ENCODE data around the gene MTCH2. TPM values are rescaled to one million over a fixed set of nuclear protein-coding genes. Genes with fewer than 3 reads are reported as not detected.

MTCH2 gene
- total RNA-seq = 49.9 TPM

DNA sequence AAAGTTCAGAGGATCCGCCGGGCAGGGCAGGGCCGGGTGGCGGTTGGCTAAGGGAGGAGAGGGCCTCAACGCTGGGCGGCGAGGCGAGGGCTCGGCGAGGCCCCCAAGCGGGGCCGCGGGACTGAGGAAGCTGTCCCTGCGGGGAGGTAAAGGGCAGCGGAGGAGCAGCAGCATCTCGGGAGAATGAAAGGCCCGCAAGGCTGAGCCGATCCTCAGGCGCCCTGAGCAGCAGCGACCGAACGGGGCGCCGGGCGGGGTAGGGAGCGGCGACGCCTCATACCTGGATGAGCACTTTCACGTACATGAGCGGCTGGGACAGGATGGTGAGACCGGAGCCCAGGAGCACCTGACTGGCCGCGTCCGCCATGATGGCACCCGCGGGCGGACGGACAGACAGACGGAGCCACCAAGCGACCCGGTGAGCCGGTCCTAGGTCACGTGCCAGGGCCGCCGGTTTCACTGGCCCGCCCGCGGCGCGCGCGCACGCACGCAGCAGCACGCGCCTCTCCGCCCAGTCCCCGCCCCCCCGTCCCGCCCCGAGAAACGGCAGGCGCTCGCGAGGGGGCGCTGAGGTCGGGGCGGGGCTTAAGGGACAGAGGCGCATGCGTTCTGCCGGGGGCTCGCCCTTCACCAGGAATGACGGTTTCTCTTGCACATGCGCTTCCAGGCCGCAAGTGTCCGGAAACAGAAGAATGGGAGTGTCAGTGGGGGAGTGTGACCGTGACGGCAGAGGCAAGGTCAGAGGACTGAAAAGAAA lies at the start of gene MTCH2:
Gene MTCH2, minus strand, starts transcription at position 461 of the 757 bp plus-strand sequence. Its CDS starts 94 bp downstream, at position 367.

GRCh38 chr11:47593934-47594855 lies 48.2 kb downstream of the MTCH2 start, which contains the start of gene C1QTNF4:
TSS of gene C1QTNF4 (minus strand) at chr11:47594411. CDS start at chr11:47590810, 3,601 bp downstream.

GRCh38 chr11:47586098-47586855 lies 56.1 kb downstream of the MTCH2 start, which contains the start of gene FAM180B:
TSS of gene FAM180B (plus strand) at chr11:47586678. CDS start at chr11:47586769, 91 bp downstream.

GRCh38 chr11:47578524-47579494 lies 63.5 kb downstream of the MTCH2 start, which contains the start of the genes KBTBD4 and NDUFS3:
TSS of gene KBTBD4 (minus strand) at chr11:47578970. CDS start at chr11:47578951, 19 bp downstream.
TSS of gene NDUFS3 (plus strand) at chr11:47579074. CDS start at chr11:47579092, 18 bp downstream.

Small RNA genes lying within 50 kb of the gene (small RNA-seq; reads per million reads assigned to genes)
- not detected for gene RNU5E-10P (ENCODE audit: low replicate concordance)

Other genes with a start within 250 kb of the MTCH2 start
- 60.7 TPM for gene SLC39A13, start 234.0 kb downstream of the MTCH2 start, total RNA-seq
- gene PSMC3, start 216.1 kb downstream of the MTCH2 start, total RNA-seq = 56.9 TPM
- gene RAPSN, start 193.4 kb downstream of the MTCH2 start, total RNA-seq = 12.8 TPM
- 140 TPM for gene CELF1, start 89.4 kb downstream of the MTCH2 start, total RNA-seq
- gene PTPMT1, start 77.0 kb downstream of the MTCH2 start, total RNA-seq = 53.8 TPM
- 22.0 TPM for gene KBTBD4, start 63.6 kb downstream of the MTCH2 start, total RNA-seq
- gene NDUFS3, start 63.5 kb downstream of the MTCH2 start, total RNA-seq = 52.8 TPM
- gene FAM180B, start 55.9 kb downstream of the MTCH2 start, total RNA-seq = 0.70 TPM
- gene C1QTNF4, start 48.1 kb downstream of the MTCH2 start, total RNA-seq = 9.6 TPM
- gene AGBL2, start 72.8 kb upstream of the MTCH2 start, total RNA-seq = 4.4 TPM
- 141 TPM for gene FNBP4, start 124.8 kb upstream of the MTCH2 start, total RNA-seq
- gene NUP160, start 205.8 kb upstream of the MTCH2 start, total RNA-seq = 62.9 TPM